H1 (cell line): ENCODE results near the gene ZNF608. TPM values are rescaled to one million over a fixed set of nuclear protein-coding genes. Genes with fewer than 3 reads are reported as not detected.

Experiments
- E2F6 ChIP-seq: IDR thresholded peaks from 2 replicates; pipeline ENCODE4 v1.6.1; 2012; ENCODE audit warnings: inconsistent platforms
- polyA plus RNA-seq, 7 experiments: library from polyadenylated mRNA; depleted of rRNA in 3 of 7; stranded (reverse) in 5 of 7; unstranded in 2 of 7; fragments of >200 nt in 5 of 7; fragments of 200-250 nt in 2 of 7; gene quantifications; 1 replicate in 5 of 7; 2 replicates in 1 of 7; 4 replicates in 1 of 7; pipeline versions ENCODE4 v1.2.1 to v1.2.3, GENCODE V29; 2011 to 2013; ENCODE audit warnings: missing spikeins in 2 of 7, mixed read lengths in 2 of 7
- total RNA-seq: library from RNA; stranded (reverse); fragmentation: NEBNext Ultra II Directional; extraction: Animal tissue kit (Norgen Biotek cat#: 25700); gene quantifications from 2 replicates; pipeline ENCODE4 v1.2.1, GENCODE V29; 2021

ZNF608 gene
- total and polyA plus RNA-seq, 2 of the 8 experiments (the other 6 are each of a cell fraction or from before 2014, with no cell fraction given): 17.2 to 40.8 TPM

GRCh38 chr5:124724357-124725039 is 21.9 kb downstream of the ZNF608 start (continued):
- TF ChIP-seq E2F6: no peak
